NCI-H2081 treated with DMSO at 0.1 percent for 48 hours (cell line): Measurements from ENCODE around the gene ADAMTS17.
"Not testable (repeated sequence)": the region's sequence is repeated elsewhere in the genome, so short reads cannot be mapped to it uniquely, and the experiment has no call there.

ENCODE experiments used
- DNase-seq: peaks from one replicate; lab custom pipeline; 2025; lab: John Stamatoyannopoulos, UW

ADAMTS17 gene

DNA sequence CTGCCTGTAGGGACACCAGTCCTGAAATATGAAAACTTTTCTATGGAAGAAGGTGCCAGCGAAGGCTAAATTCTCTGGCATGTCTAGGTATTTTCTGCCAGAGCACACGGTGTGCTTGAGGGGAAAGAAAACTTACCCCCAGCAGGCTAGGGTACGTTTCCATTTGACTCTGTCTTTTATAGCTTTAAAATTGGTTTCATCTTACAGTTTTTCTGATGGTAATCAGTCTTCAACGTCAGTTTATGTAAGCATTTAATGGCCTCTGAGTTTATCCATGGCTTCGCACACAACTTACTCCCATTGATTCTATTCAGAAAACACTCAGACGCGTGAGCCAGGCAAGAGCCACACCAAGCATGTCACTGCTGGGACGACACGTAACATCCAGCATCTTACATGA, 249.7 kb downstream of the ADAMTS17 start:
- DNase-seq, result no peak

DNA sequence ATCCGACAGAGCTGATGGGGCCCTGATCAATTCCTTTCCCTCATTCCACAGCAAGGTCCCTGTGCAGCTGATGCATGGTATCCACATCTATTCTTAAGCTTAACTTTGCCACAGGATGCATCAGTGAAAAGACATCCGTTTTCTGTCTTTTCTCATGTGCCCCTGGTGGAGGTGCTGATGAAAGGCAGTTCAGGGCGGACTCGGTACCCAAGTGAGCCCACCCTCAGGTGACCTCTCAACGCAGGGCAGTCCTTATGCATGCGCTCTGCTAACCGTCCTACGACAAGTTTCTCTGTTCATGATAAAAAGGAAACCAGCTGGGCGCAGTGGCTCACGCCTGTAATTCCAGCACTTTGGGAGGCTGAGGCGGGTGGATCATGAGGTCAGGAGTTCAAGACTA, 251.4 kb downstream of the ADAMTS17 start:
- DNase-seq, result no peak

DNA sequence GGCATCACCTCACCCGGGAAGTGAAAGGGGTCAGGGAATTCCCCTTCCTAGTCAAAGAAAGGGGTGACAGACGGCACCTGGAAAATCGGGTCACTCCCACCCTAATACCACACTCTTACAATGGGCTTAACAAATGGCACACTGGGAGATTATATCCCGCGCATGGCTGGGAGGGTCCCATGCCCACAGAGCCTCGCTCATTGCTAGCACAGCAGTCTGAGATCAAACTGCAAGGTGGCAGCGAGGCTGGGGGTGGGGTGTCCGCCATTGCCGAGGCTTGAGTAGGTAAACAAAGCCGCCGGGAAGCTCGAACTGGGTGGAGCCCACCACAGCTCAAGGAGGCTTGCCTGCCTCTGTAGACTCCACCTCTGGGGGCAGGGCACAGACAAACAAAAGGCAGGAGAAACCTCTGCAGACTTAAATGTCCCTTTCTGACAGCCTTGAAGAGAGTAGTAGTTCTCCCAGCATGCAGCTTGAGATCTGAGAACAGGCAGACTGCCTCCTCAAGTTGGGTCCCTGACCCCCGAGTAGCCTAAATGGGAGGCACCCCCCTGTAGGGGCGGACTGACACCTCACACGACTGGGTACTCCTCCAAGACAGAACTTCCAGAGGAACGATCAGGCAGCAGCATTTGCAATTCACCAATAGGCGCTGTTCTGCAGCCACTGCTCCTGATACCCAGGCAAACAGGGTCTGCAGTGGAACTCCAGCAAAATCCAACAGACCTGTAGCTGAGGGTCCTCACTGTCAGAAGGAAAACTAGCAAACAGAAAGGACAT, 257.5 kb downstream of the ADAMTS17 start:
- not testable (repeated sequence) for DNase-seq

DNA sequence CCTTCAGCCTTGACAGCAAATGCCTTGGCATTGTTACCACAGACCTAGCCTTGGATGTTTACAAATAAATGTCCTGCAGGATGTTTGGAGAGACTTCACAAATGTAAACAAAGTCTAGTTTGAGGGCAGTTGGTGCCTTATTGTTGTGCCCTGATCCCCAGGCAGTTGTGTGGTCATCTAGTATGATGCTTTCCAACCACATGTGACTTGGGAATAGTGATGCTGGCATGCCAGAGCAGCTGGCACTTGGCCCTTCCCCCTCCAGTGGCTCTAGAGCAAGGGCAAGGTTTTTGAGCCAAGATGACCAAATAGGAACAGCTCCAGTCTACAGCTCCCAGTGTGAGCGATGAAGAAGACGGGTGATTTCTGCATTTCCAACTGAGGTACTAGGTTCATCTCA, 258.2 kb downstream of the ADAMTS17 start:
- no peak for DNase-seq

DNA sequence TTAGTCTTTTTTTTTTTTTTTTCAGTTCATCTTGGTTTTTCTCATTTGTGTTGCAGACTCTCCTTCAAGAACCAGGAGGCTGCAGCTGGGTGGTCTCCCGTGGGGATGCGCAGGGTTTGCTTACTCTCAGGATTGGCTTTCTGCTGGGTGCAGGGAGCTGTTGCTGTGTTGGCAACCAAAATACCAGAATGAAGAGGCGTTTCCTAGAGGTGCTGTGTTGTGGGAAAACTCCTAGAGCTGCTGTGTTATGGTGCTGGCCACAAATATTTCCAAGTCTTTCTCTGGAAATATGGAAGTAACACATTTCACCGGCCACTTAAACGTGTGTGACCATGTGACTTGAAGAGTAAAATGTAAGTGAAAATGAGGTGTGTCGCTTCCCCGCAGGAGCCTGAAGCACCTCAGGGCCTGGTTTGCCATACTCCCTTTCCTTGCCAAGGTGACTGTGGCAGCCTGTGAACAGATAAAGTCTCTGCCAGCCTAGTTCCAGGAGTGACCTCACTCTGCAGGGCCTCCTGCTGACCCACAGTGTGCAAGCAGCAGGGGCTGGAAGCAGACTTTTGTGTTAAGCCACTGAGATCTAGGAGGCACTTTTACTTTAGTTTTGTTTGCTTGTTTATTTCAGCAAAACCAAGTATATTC, 258.9 kb downstream of the ADAMTS17 start:
- no peak for DNase-seq

DNA sequence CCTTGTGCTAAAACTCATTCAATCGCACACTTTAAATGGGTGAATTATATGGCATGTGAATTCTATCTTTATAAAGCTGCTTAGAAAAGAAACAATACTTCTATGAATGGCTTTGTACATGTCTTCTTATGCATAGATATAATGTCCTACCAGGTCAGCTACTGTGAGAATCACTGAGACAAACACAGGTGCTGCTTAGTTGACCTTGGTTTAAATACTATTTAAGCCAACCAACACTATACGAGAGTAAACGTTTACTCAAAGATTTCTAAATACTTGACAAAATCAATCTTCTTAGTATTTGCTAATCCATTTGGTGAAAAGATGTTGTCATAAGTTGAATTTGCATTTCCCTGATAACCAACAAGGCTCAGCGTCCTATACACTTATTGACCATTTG, 260.3 kb downstream of the ADAMTS17 start:
- no peak for DNase-seq

DNA sequence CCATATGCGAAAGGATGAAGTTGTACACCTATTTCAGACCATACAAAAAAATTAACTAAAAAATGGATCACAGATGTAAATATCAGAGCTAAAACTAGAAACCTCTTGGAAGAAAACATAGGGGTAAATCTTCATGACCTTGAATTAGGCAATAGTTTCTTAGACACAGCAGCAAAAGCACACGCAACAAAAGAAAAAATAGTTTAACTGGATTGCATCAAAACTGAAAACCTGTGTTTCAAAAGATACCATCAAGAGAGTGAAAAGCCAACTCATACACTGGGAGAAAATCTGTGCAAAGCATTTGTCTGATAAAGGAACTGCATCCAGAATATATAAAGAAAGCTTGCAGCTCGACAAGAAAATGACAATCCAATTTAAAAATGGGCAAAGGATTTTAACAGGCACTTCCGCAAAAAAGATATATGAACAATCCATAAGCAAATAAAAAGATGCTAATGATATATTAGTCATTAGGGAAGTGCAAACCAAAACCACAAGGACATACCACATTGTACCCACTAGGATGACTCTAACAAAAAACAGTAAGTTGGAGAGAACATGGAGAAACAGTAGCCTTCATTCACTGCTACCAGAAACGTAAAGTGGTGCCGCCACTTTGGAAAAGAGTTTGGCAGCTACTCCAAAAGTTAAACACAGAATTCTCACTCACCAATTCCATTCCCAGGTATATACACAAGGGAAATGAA, 263.1 kb downstream of the ADAMTS17 start:
- no peak for DNase-seq

DNA sequence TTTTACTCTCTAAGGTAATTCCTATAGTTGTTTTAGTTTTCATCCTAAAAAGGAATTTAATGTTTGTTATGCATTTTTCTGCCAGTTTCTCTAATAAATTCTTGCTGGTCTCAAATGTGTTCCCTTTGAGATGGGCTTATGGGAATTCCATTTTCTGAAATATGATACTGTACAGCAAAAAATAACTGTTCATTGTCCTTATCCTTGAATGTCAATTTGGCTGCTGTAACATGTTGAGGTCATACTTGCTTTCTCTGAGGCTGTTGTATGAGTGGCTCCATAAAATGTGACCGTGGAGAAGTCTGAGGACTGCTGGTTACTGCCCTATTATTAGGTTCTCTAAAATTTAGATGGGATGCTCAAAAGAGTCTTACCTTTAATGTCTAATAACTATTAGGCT, 266.5 kb downstream of the ADAMTS17 start:
- DNase-seq, result no peak

DNA sequence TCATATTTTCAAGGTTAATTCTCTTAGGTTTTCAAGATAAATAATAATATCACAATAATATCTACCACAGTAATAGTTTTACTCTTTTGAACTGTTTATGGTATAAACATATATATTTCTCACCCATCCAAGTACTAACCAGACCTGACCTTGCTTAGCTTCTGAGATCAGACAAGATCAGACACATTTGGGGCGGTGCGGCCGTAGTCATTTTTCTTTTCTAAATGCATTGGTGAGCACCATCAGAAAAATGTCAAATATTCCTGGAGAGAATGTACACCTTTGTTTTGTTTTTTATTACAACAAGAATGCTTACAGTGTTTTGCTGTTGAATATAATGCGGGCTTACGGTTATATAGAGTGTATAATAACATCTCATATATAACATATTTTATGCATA, 267.8 kb downstream of the ADAMTS17 start:
- no peak for DNase-seq

DNA sequence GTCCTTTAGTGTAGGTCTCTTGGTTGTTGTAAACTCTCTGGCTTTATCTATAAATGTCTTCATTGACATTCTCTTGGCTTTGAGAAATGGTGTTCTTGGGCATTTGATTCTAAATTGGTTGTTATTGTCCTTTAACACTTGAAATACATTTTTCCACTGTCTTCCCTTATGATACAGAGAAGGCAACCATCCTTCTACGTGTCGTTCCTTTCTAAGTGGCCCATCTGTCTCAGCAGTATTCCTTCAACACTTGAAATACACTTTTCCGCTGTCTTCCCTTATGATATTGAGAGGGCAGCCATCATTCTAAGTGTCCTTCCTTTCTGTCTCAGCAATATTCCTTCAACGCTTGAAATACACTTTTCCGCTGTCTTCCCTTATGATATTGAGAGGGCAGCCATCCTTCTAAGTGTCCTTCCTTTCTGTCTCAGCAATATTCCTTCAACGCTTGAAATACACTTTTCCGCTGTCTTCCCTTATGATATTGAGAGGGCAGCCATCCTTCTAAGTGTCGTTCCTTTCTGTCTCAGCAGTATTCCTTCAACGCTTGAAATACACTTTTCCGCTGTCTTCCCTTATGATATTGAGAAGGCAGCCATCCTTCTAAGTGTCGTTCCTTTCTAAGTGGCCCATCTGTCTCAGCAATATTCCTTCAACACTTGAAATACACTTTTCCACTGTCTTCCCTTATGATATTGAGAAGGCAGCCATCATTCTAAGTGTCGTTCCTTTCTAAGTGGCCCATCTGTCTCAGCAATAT, 275.1 kb downstream of the ADAMTS17 start:
- DNase-seq, result not testable (repeated sequence)

DNA sequence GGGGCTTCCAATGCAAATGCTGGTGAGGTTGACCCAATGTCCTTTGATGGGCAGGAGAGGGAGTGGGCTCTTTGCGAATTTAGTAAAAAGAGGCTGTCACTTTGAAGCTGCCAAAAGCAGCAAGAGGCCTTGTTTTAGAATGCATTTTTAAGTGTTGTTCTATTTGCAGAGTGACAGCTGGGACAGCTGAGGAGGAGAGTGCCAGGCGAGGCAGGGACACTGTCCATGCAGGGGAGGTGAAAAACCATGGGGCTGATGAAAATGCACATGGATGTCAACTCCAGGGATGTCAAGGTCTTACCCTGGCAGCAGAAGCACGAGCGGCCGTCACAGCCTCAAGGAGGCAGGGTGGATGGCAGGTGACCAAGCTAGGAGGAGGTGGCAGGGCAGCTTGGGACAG, 279.8 kb downstream of the ADAMTS17 start:
- no peak for DNase-seq

DNA sequence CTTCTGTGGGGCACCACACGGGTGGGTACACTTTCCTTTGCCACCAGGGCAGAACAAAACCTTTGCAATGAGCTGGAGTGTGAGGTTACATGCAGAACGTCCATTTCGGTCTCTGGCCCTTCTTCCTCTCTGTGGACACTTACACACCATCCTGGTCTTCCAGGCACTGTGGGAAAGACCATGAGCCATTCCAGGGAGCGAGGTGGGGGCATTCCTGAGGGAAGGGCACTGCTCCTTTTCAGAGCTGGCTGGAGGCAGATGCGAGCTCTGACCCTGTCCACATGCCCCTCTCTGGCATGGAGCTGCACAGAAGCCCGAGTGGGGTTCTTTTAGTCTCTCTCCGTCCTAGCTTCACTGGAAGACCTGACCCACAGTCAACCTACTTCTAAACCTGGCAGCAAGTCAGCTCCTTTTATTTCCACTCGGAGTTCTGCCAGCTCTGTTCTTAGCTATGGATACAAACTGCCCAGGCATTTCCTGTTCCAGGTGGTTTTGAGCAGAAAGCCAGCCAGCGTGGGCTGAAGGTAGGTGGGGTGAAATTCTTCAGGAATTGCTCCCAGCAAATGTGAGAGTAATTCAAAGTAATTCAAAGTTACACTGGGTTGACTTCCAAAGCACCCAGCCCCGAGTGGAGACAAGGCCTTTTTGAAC, 281.4 kb downstream of the ADAMTS17 start:
- no peak for DNase-seq

DNA sequence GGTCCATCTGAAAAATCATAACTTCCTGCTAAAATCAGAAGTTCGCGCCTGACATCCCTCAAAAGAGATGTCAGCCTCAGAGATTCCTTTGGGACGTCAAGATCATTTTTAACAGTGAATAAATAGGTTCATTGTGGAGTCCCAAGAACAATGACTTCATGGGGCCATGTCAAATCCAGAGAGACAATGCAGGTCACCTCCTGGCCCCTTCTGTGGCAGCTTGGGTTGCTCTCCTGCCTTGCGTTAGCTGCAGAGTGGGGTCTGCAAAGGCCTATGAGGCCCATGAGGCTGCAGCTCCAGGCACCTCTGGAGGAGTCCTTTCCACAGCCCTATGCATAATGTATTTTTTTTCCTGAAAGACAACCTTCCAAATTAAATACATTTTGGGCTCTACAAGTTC, 282.3 kb downstream of the ADAMTS17 start:
- DNase-seq, result no peak

DNA sequence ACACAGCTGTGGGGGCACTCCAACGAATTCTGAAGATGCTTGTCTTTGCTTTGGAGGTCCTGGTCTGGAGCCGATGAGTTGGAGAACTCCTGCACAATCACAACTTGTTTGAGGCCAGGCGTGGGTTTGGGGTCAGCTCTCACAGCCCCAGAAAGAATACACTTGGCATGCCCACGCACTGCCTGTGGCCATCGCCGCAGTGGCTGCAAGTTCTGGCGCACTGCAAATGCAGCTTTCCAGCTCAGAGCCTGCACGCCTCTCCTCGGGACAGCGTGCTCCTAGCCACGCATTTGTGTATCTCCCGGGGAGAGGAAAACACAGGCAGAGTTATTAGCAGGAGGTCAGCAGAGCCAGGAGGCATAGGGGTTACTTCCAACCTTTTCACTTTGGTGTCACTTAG, 282.7 kb downstream of the ADAMTS17 start:
- no peak for DNase-seq

DNA sequence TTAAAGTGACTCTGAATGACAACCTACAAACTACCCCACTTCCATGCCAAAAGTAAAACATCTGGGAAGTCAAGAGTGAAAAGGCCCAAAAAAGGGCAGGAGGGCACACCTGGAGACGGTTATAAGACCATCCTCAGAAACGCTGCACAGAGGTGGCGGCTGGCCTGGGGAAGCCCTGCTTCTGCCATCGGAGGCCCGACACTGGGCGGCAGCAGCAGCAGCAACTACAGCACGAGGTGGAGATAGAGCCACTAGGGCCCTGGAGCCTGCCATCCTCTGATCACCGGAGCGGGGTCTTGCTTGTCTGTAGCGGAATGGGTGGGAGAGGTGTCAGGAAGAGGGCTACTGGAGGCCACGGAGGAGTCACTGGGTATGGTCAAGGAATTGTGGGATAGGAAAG, 283.3 kb downstream of the ADAMTS17 start:
- no peak for DNase-seq

DNA sequence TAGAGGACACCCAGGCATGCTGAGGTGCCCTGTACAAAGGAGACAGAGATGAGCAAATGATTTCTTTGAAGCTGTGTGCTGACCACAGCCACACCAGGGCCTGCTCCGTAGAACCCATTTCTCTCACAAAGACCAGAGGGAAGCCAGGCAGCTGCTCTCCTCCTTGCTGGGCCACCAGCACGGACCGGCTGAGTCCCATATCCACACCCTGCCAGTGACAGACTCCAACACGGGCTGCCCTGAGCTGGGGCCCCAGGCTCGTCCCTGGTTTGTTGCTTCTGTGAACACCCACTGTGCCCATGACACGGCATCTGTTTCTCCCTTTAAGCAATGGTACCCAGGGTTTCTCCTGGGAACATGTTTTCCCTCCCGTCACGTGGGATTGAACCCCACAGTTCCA, 284.5 kb downstream of the ADAMTS17 start:
- no peak for DNase-seq

DNA sequence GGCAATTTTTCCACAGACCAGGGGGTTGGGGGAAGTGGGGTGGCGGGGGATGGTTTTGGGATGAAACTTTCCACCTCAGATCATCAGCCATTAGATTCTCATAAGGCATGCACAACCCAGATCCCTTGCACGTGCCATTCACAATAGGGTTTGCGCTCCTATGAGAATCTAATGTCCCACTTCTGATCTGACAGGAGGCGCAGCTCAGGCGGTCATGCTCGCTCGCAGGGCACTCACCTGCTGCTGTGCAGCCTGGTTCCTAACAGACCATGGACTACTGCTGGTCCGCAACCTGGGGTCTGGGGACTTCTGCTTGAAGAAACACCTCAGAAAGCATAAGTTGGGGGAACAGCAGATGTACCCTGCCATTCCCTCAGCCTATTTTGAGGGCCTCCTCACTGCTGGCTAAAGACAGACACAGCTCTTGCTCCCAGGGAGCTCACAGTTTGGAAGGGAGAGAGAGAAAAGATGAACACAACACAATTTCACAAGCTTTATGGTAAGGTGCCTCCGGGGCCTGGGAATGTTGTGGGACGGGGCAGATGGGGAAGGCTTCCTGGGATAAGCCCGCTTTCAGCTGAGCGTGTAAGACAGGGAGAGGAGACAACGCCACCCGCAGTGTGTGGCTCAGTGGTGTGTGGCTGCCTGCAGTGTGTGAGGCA, 285.2 kb downstream of the ADAMTS17 start:
- no peak for DNase-seq

DNA sequence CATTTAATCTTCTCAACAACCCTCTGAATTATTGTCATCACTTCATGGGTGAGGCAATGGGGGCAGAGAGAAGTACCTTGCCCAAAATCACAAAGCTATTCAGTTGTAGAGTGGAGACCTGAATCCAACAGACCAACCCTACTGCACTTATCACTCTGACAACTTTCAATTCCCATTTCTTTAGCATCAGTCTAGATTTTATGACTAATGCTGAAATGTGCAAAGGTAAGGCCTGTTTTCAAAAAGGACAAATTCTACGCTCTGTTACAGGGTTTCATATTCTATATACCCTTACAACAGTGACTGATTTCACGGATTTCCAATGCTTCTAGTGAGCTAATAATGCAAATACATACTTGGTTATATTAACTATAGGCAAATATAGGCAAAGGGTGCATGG, 286.0 kb downstream of the ADAMTS17 start:
- no peak for DNase-seq

DNA sequence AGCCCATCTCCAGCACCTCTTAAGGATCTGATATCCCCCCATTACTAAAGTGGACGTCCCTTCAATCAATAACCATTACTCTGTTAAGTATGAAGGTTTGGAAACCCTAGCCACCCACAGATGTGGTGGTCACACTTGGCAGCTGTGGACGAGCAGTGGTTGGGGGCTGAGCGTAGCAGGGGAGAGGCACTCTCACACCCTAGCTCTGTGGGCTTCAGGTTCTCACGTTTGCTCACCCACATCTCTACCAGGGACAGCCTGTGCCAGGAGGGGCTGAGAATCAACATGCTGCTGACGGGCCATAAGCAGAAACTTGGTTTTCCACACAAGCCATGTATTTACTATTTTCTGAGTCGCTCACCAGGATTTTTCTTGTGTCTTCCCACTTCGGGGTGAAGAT, 287.2 kb downstream of the ADAMTS17 start:
- DNase-seq, result no peak

DNA sequence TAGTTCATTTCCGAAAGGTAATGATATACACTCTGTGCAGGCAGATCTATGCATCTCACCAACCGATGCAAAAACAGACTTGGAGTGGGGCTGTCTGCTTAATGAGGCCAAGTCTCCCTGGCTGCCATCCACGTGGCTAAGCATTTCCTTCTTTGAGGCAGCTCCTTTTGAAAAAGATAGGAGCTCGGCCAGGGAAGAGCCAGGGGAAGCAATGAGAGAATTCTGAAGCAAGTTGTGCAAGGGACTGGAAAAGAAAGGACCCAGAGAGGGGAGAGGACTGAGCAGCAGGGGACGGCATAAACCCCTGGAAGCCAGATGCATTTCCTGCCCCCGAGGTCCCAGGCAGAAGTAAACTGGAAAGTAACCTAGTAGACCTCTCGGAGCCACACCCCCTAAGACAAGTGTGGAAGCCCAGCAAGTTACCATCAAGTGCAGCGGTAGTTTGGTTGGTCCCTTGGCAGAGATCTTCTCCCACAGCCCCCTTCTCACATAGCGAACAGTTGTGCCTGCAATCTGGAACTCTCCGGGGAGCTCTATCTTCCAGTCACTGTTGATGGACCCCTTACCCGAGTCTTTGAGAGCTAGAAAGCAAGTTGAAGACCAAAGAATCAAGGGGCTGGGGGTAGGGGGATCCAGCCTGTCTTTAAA, 288.2 kb downstream of the ADAMTS17 start:
- DNase-seq, result no peak
